ENCODE data around the gene CDC42BPG.

Gene CDC42BPG

GRCh38 chr11:64842366-64842759 is 2.1 kb downstream of the CDC42BPG start:
- H3K27ac ChIP-seq = peak overlapping the region; percentile 88

GRCh38 chr11:64841592-64842365 is 2.7 kb downstream of the CDC42BPG start:
- H3K27ac ChIP-seq = peak overlapping the region; percentile 88
- no peak for TF ChIP-seq CTCF (conservative IDR thresholded peaks at IDR 0.05)

More at GRCh38 chr11:64842366-64842759, 2.1 kb downstream of the CDC42BPG start:
- no peak for TF ChIP-seq CTCF (conservative IDR thresholded peaks at IDR 0.05)

- TF ChIP-seq CTCF (conservative IDR thresholded peaks at IDR 0.05) = peak; percentile 37
- H3K27ac ChIP-seq = peak overlapping the region; percentile 88; the same call in 1 of the 2 replicates
These were observed 4.3 kb downstream of the CDC42BPG start for GRCh38 chr11:64839887-64840782.

GRCh38 chr11:64839335-64839734 is 5.1 kb downstream of the CDC42BPG start:
- no peak for TF ChIP-seq CTCF (conservative IDR thresholded peaks at IDR 0.05)
- H3K27ac ChIP-seq = no peak overlapping the region

- TF ChIP-seq CTCF (conservative IDR thresholded peaks at IDR 0.05) = no peak
- H3K27ac ChIP-seq = no peak overlapping the region
These were observed 5.7 kb downstream of the CDC42BPG start for GRCh38 chr11:64838600-64839334.

GRCh38 chr11:64837887-64838351 is 6.5 kb downstream of the CDC42BPG start:
- no peak for TF ChIP-seq CTCF (conservative IDR thresholded peaks at IDR 0.05)
- H3K27ac ChIP-seq = 0 out of 2 replicates have a peak overlapping the region, but pooled peaks have one; percentile 6
